Right lobe of liver (tissue), 6 donors: ENCODE data around the gene NLRP9. TPM values are rescaled to one million over a fixed set of nuclear protein-coding genes. Genes with fewer than 3 reads are reported as not detected.
A peak's percentile ranks its signal among the peaks of the same experiment; 100 is the strongest.

Experiments used
- ATAC-seq, 4 donors: fragments of 200-7000 bp; cut with Tn5 transposase; one replicate each; pipeline ENCODE4 v1.9.1; 2020; ENCODE audit warnings: mild to moderate bottlenecking in 4 of 4, moderate library complexity in 4 of 4
- DNase-seq, 3 donors: peaks; one replicate each; pipeline ENCODE4 v3.0.0-alpha.2; 2020
- H3K27ac ChIP-seq, 3 donors: fragments of 200-600 bp; one replicate each; pipeline ENCODE4 v1.8.0; 2022
- H3K27me3 ChIP-seq, 2 donors: fragments of 200-600 bp; one replicate each; pipeline ENCODE4 v1.8.0; 2022
- H3K36me3 ChIP-seq, 4 donors: fragments of 200-600 bp; sonication (generic) in 1 of 4; one replicate each; pipeline versions ENCODE4 v1.5.1 to v1.8.0; 2017 to 2022; ENCODE audit warnings: control low read depth in 1 of 4
- H3K4me1 ChIP-seq, 4 donors: fragments of 200-600 bp; sonication (generic) in 1 of 4; one replicate each; pipeline versions ENCODE4 v1.5.1 to v1.8.0; 2017 to 2022; ENCODE audit warnings: control low read depth in 1 of 4
- H3K4me3 ChIP-seq, 3 donors: fragments of 200-600 bp; one replicate each; pipeline ENCODE4 v1.8.0; 2022
- H3K9me3 ChIP-seq, 4 donors: fragments of 200-600 bp; sonication (generic) in 1 of 4; one replicate each; pipeline versions ENCODE4 v1.5.1 to v1.8.0; 2017 to 2022; ENCODE audit warnings: control low read depth in 1 of 4
- POLR2A ChIP-seq: fragments of 450-650 bp; IDR thresholded peaks from one replicate; pipeline ENCODE4 v1.6.1; 2017; ENCODE audit warnings: antibody characterized with exemption, mild to moderate bottlenecking
- WGBS: methylation state at CpG from one replicate; pipeline ENCODE4 v1.1.6; 2018; ENCODE audit warnings: low coverage, low lambda C conversion rate; ENCODE audit not compliant: insufficient coverage; ENCODE audit errors: missing lambda C conversion rate; 5-methylcytosine and 5-hydroxymethylcytosine counted together
- intact Hi-C, 2 donors: fragments of 100-400 bp; cut with DNase I; formaldehyde crosslinking; loops; one replicate each; pipeline versions ENCODE4 v1.11.2 to v1.14.1; 2022
- total RNA-seq, 6 experiments: library from RNA; depleted of rRNA in 2 of 6; stranded (reverse); fragments of >200 nt in 2 of 6; fragmentation: NEBNext Ultra II Directional in 3 of 6; extraction: Animal tissue kit (Norgen Biotek cat#: 25700) in 3 of 6; gene quantifications; one replicate each; pipeline versions ENCODE4 v1.1.0 to v1.2.4, GENCODE V29; 2016 to 2023
- TF ChIP-seq, protein P1 (sequence below), 4 donors: fragments of 200-600 bp in 3 of 4; fragments of 450-650 bp in 1 of 4; IDR thresholded peaks; one replicate each; pipeline versions ENCODE4 v1.5.1 to v1.8.0; 2016 to 2022; ENCODE audit warnings: antibody characterized with exemption in 4 of 4, mild to moderate bottlenecking in 2 of 4
- donor health status: DM: no; HTN: yes; CAD: no.
- donor health status: DM: no; HTN: no; CAD: no.
- donor health status: DM: no; HTN: no; CAD: no.
- donor health status: DM: no; HTN: yes; CAD: no.
- donor health status: DM: no; HTN: yes; CAD: no.

NLRP9 gene
- total RNA-seq, 6 experiments from 2014 or later, result not detected

DNA sequence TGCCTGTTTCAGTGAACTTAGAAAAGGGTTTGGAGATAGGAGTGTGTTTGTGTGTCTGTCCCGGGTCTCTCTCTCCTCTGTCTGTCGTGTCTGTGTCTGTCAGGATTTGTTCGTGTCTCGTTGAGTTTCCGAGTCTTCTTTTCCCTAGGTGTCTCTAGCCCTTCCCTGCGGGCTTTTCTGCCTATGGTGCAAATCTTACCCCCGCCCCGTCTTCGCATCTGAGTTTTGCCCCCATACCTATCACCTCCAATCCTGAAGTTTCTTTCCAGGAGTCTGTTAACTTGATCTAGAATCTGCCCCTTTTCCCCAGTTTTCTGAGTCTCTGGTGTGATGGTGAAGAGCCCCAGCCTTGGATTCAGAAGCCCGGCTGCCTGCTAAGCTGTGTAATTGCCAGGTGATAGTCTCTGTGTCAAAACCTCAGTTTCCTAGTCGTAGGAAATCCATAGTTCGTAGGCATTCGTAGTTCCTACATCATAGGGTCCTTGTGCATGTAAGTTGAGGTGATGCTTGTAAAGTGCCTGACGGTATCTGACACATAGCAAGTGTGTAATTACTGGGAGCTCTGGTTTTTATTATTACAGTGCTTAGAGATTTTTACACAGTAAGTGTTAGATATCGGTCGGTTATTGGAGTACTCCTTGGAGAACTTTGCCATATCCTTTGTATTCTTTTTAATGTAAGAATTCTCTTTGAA is 62.4 kb downstream of the NLRP9 start:
- Histone ChIP-seq H3K9me3 (no peaks in the 10 kb centered on the region), H3K4me3 (peak overlapping the region; percentile 64 to 97 (median 83)), H3K27me3 (no peaks in the 10 kb centered on the region), H3K36me3 (peaks cover 0 to 32% (median 10%) of the 10 kb centered on the region in 4 donors), H3K27ac (peak overlapping the region; percentile 77 to 87 (median 85)), H3K4me1 (peaks cover 0 to 44% (median 26%) of the 10 kb centered on the region in 4 donors)
- ATAC-seq, result no peak
- TF ChIP-seq POLR2A, result no peak
- TF ChIP-seq, protein P1, sequence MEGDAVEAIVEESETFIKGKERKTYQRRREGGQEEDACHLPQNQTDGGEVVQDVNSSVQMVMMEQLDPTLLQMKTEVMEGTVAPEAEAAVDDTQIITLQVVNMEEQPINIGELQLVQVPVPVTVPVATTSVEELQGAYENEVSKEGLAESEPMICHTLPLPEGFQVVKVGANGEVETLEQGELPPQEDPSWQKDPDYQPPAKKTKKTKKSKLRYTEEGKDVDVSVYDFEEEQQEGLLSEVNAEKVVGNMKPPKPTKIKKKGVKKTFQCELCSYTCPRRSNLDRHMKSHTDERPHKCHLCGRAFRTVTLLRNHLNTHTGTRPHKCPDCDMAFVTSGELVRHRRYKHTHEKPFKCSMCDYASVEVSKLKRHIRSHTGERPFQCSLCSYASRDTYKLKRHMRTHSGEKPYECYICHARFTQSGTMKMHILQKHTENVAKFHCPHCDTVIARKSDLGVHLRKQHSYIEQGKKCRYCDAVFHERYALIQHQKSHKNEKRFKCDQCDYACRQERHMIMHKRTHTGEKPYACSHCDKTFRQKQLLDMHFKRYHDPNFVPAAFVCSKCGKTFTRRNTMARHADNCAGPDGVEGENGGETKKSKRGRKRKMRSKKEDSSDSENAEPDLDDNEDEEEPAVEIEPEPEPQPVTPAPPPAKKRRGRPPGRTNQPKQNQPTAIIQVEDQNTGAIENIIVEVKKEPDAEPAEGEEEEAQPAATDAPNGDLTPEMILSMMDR (IDR thresholded peaks at IDR 0.05), result no peak
- intact Hi-C loops, result no loop called here
- 2% methylated on average over 16 of the region's 16 CpGs for WGBS
- no peak for DNase-seq

DNA sequence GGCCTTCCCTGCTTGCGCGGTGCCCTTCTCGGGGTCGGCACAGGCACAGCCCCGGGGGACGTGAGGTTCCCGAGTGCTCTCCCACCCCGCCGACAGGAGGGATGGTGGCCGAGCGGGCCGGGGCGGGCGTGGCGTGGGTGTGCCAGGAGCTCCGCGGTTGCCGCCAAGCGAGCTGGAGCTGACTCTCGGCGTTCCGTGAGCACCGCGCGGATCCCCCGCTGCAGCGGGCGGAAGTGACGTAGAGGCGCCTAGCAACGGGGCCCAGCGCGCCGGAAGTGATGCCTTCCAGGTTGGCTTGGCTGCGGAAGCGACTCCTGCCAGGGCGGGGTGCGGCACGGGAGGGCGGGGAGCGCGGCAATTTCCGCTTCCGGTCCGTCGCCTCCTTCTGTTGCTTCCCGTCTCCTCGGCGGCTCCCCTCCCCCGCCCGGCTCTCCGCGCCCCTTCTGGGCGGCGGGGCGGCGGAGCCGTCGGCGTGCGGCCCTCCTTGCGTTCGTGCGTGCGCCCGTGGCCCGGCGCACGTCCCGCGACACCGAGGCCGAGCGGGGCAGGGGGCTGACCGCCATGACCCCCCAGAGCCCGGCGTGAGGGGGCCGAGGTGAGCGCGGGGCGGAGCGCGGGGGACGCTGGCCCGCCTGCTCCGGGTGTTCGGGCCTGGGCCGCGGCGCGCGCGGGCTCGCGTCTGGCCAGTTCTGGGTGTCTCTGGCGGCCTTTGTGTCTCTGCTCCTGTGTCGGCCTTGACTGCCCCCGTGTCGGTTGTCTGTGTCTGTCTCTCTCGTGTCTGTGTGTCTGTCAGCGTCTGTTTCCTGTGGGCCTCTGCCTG is 63.2 kb downstream of the NLRP9 start, which contains the start of gene EPN1:
Gene EPN1, plus strand, starts transcription at position 386 of the 820 bp plus-strand sequence. CDS start 3,402 bp downstream, outside the sequence.
- no peaks in the 10 kb centered on the region for H3K27me3 ChIP-seq
- peak within 1 kb of the TSS; percentile 64 to 97 (median 83) for H3K4me3 ChIP-seq
- DNase-seq (peak; percentile 98), ATAC-seq (peak; percentile 86 to 91 (median 88))
- peaks cover 0 to 42% (median 26%) of the 10 kb centered on the region in 4 donors for H3K4me1 ChIP-seq
- intact Hi-C loops, result no loop called here
- peak within 1 kb of the TSS; percentile 77 to 87 (median 85) for H3K27ac ChIP-seq
- TF ChIP-seq POLR2A, result peak; percentile 54
- TF ChIP-seq, protein P1 (IDR thresholded peaks at IDR 0.05), result no peak
- no peaks in the 10 kb centered on the region for H3K9me3 ChIP-seq
- peaks cover under 1 to 33% (median 11%) of the 10 kb centered on the region in 4 donors for H3K36me3 ChIP-seq
- under 1% methylated on average over 16 of the region's 101 CpGs for WGBS

DNA sequence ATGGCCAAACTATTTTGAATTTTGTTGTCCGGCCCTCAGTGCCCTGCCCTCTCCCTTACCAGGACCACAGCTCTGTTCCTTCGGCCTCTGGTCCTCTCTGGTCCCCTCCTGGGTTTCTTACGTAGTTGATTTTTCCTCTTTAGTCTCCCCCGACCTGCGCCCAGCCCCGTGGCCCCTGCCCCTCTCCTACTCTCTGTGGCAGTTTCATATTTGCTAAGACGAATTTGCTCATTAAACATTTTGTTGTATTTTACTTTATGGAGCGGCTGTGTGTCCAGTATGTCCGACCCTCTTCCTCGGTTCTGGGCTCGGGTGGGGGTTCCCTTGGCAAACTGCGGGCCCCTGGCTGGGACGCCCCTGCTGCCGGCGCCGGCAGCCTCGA is 63.8 kb downstream of the NLRP9 start:
- TF ChIP-seq, protein P1 (IDR thresholded peaks at IDR 0.05), result no peak
- TF ChIP-seq POLR2A, result no peak
- H3K27me3 ChIP-seq, result no peaks in the 10 kb centered on the region
- WGBS, result 30% methylated on average over 10 of the region's 17 CpGs
- ATAC-seq, result no peak
- peak overlapping the region in 1 of 3 donors; percentile 87 for H3K27ac ChIP-seq
- H3K9me3 ChIP-seq, result no peaks in the 10 kb centered on the region
- intact Hi-C loops, result no loop called here
- peaks cover 0 to 42% (median 26%) of the 10 kb centered on the region in 4 donors for H3K4me1 ChIP-seq
- H3K36me3 ChIP-seq, result peaks cover 7 to 35% (median 15%) of the 10 kb centered on the region in 4 donors
- no peak for DNase-seq
- H3K4me3 ChIP-seq, result peak overlapping the region; percentile 64 to 97 (median 83)

DNA sequence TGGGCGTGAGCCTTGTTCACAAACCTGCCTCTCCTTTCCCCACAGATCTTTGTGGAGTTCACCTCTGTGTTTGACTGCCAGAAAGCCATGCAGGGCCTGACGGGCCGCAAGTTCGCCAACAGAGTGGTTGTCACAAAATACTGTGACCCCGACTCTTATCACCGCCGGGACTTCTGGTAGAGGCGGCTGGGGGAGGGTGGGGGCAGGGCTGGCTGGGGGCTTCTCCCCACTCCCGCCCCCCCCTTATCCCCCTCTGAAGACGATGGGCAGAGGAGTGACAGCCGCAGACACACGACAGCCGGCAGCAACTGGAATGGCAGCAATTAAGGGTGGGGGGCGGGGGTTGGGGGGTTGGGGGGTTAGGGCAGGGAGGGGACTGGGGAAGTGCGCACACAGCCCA is 64.3 kb downstream of the NLRP9 start:
- no peak overlapping the region for H3K27ac ChIP-seq
- H3K4me1 ChIP-seq, result peaks cover 0 to 37% (median 24%) of the 10 kb centered on the region in 4 donors
- ATAC-seq (no peak), DNase-seq (no peak)
- peaks cover 10 to 35% (median 15%) of the 10 kb centered on the region in 4 donors for H3K36me3 ChIP-seq
- H3K9me3 ChIP-seq, result no peaks in the 10 kb centered on the region
- TF ChIP-seq POLR2A, result no peak
- TF ChIP-seq, protein P1 (IDR thresholded peaks at IDR 0.05), result no peak
- intact Hi-C loops, result no loop called here
- WGBS, result 68% methylated on average over 7 of the region's 15 CpGs
- no peak overlapping the region for H3K4me3 ChIP-seq
- no peaks in the 10 kb centered on the region for H3K27me3 ChIP-seq
